HL-60 (cell line): ENCODE measurements around the gene EDNRA.

Experiments used
- DNase-seq, 2 experiments: peaks; one replicate each; pipeline ENCODE4 v3.0.0-alpha.2; 2010 to 2020; ENCODE audit warnings: low read depth in 1 of 2, low spot score in 1 of 2
- H3K27ac ChIP-seq: fragments of 250-450 bp; sonication (Bioruptor Pico); replicated peaks from 2 replicates; pipeline ENCODE4 v1.5.1; 2020; ENCODE audit warnings: mild to moderate bottlenecking, moderate library complexity
- H3K27me3 ChIP-seq: fragments of 250-450 bp; sonication (Bioruptor Pico); 2 replicates; pipeline ENCODE4 v1.5.1; 2021; ENCODE audit warnings: mild to moderate bottlenecking, moderate library complexity; ENCODE audit not compliant: insufficient read depth, poor library complexity, severe bottlenecking
- H3K4me3 ChIP-seq: replicated peaks from 2 replicates; pipeline ENCODE4 v1.5.1; 2011; ENCODE audit warnings: mild to moderate bottlenecking, control low read depth, low read length; ENCODE audit not compliant: insufficient read depth
- GABPA ChIP-seq: IDR thresholded peaks from 2 replicates; pipeline ENCODE4 v1.6.1; 2012; ENCODE audit warnings: low read depth
- POLR2AphosphoS5 ChIP-seq: IDR thresholded peaks from 2 replicates; pipeline ENCODE4 v1.6.1; 2012; ENCODE audit warnings: low read depth
- SPI1 ChIP-seq: IDR thresholded peaks from 2 replicates; pipeline ENCODE4 v1.6.1; 2012; ENCODE audit warnings: low read depth, mild to moderate bottlenecking, borderline replicate concordance
- TF ChIP-seq, protein P1 (sequence below): IDR thresholded peaks from 2 replicates; pipeline ENCODE4 v1.6.1; 2012; ENCODE audit warnings: low read depth; ENCODE audit not compliant: insufficient replicate concordance
- TF ChIP-seq, protein P2 (sequence below): IDR thresholded peaks from one replicate; pipeline ENCODE4 v1.5.1; 2011; ENCODE audit warnings: low read length, control low read depth, inconsistent platforms; ENCODE audit not compliant: insufficient read depth

EDNRA gene

DNA sequence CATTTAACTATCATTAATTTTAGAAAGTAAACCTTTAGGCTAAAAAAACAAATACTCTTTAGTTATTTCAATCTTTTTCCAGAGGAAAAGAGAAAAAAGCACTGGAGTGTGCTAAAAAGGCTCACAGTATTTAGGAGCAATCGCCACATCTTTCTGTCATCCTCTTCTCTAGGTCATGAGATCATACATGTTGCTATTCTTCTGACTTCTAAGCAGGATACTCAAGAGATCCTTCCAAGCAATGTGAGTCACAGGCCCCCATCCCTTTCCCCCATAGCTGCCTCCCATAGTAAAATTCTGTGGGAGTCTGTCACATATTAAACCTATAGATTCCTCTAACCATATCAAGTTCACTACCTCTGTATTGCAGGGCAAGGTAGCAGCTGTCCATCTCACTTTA, 7.7 kb downstream of the EDNRA start:
- TF ChIP-seq POLR2AphosphoS5 (no peak), GABPA (no peak)
- TF ChIP-seq, protein P1, sequence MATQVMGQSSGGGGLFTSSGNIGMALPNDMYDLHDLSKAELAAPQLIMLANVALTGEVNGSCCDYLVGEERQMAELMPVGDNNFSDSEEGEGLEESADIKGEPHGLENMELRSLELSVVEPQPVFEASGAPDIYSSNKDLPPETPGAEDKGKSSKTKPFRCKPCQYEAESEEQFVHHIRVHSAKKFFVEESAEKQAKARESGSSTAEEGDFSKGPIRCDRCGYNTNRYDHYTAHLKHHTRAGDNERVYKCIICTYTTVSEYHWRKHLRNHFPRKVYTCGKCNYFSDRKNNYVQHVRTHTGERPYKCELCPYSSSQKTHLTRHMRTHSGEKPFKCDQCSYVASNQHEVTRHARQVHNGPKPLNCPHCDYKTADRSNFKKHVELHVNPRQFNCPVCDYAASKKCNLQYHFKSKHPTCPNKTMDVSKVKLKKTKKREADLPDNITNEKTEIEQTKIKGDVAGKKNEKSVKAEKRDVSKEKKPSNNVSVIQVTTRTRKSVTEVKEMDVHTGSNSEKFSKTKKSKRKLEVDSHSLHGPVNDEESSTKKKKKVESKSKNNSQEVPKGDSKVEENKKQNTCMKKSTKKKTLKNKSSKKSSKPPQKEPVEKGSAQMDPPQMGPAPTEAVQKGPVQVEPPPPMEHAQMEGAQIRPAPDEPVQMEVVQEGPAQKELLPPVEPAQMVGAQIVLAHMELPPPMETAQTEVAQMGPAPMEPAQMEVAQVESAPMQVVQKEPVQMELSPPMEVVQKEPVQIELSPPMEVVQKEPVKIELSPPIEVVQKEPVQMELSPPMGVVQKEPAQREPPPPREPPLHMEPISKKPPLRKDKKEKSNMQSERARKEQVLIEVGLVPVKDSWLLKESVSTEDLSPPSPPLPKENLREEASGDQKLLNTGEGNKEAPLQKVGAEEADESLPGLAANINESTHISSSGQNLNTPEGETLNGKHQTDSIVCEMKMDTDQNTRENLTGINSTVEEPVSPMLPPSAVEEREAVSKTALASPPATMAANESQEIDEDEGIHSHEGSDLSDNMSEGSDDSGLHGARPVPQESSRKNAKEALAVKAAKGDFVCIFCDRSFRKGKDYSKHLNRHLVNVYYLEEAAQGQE, result no peak
- H3K27ac ChIP-seq, result no peak overlapping the region
- DNase-seq, result no peak
- H3K4me3 ChIP-seq, result no peak overlapping the region
- no peaks in the 10 kb centered on the region for H3K27me3 ChIP-seq

DNA sequence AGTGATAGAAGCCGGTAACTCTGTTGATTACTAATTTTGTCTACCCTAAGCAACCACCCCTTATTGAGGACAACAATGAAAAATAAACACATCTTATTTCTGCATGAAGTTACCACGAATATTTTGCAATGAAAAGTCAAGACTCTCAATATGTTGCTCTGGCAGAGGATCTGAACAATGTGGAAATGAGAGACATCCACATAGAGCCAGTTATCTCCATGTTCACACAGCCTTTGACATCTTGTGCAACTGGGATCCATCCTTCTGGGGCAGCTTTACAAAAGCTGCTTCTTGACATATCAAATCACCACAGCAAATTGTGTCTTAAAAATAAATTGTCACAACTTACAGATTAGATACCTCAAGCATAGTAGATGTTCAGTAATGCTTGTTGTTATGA, 10.2 kb downstream of the EDNRA start:
- H3K4me3 ChIP-seq, result no peak overlapping the region
- TF ChIP-seq, protein P2, sequence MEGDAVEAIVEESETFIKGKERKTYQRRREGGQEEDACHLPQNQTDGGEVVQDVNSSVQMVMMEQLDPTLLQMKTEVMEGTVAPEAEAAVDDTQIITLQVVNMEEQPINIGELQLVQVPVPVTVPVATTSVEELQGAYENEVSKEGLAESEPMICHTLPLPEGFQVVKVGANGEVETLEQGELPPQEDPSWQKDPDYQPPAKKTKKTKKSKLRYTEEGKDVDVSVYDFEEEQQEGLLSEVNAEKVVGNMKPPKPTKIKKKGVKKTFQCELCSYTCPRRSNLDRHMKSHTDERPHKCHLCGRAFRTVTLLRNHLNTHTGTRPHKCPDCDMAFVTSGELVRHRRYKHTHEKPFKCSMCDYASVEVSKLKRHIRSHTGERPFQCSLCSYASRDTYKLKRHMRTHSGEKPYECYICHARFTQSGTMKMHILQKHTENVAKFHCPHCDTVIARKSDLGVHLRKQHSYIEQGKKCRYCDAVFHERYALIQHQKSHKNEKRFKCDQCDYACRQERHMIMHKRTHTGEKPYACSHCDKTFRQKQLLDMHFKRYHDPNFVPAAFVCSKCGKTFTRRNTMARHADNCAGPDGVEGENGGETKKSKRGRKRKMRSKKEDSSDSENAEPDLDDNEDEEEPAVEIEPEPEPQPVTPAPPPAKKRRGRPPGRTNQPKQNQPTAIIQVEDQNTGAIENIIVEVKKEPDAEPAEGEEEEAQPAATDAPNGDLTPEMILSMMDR, result no peak
- TF ChIP-seq, protein P1, result no peak
- TF ChIP-seq POLR2AphosphoS5 (no peak), SPI1 (no peak), GABPA (no peak)
- DNase-seq, result no peak
- H3K27me3 ChIP-seq, result no peaks in the 10 kb centered on the region
- H3K27ac ChIP-seq, result no peak overlapping the region

DNA sequence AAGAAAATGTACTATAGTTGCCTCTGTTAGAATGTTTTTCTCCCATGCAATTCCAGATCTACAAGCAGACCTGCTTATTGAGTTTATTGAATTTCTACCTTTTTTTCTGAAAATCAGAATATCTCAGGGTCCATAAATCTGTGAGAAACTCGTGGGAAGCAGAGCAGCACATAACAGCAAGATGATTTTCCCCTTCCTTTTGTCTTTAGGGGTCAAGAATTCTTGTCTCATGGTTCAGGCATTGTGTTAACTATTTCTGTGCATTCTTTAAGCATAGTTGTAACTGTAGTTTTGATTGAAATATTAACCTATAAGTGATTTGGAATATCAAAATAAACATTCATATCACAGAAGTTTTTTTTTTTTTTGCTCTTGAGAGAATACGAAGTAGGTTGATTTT, 11.4 kb downstream of the EDNRA start:
- H3K4me3 ChIP-seq, result no peak overlapping the region
- H3K27me3 ChIP-seq, result no peaks in the 10 kb centered on the region
- no peak overlapping the region for H3K27ac ChIP-seq
- TF ChIP-seq POLR2AphosphoS5, result no peak
- TF ChIP-seq, protein P2, result no peak
- TF ChIP-seq GABPA, result no peak
- no peak for TF ChIP-seq SPI1
- TF ChIP-seq, protein P1, result no peak
- DNase-seq, result no peak

DNA sequence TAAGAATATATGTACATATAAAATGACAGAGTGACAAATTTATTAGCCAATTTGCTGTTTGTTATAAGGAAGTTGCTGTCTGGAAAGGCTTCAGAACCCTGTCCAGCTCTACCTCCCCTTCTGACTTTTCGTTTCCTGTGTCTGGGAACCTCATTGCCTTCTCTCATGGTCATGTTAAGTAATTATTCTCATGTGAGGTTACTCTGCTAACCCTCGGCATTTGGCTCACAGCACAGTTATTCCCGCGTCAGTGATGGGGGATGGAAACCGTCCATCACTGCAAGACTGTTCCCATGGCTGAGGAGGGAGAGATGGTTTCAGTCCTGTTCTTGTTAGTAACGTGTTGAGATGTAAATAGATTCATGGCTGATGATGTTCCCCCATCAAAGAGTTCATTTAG, 11.9 kb downstream of the EDNRA start:
- no peaks in the 10 kb centered on the region for H3K27me3 ChIP-seq

More for the DNA sequence above, 11.9 kb downstream of the EDNRA start:
- no peak for DNase-seq
- Histone ChIP-seq H3K27ac (no peak overlapping the region), H3K4me3 (no peak overlapping the region)
- TF ChIP-seq POLR2AphosphoS5, result no peak
- TF ChIP-seq, protein P1, result no peak
- no peak for TF ChIP-seq SPI1
- TF ChIP-seq, protein P2, result no peak
- TF ChIP-seq GABPA, result no peak
